Measurements from ENCODE around the gene DCC.

The DCC gene

DNA sequence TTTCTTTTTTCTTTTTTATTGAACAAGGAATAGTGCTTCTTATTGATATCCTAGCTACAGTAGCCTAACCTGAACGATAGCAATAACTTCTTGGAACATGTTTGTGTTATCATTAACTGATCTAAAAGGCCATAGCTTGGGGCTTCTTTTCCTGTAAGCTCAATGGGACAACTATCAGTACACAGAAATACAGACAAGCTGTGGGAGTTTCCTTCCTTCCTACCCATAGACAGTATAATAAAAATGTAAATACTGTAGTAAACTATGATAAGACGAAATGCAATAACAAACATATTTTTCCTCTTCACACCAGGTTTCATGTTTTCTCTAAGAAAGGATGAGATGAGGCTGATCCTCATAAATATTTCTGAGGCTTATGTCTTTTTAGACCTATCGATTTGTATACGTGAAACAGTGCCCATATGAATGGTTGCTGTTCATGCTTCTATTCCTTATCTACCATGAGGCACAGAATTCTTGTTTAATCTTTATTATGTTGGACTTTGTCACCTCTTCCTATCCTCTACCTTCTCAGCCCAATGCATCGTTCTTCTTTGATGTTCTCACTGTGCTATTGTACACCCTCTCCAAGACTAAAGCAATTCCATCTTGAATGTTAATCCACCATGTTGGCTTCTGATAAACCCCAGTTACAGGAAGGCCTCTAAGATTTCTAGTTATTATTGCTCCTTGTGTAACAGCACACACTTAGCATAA lies 361.4 kb downstream of the DCC start:
- Histone ChIP-seq H3K23ac (ENCODE audit: low read length in 2 of 2) (no peak overlapping the region), H3K9ac (ENCODE audit: low read length) (no peak overlapping the region), H3K4ac (ENCODE audit: low read depth in 1 of 2, low read length in 2 of 2) (no peak overlapping the region), H2BK5ac (ENCODE audit: low read depth, low read length, poor library complexity, severe bottlenecking) (no peak overlapping the region), H3K4me1 (ENCODE audit: control insufficient read depth, insufficient read depth, low read depth, low read length) (peaks cover 3% of the 10 kb centered on the region), H2BK12ac (ENCODE audit: low read length in 2 of 2) (no peak overlapping the region), H4K8ac (ENCODE audit: low read length) (no peak overlapping the region), H2BK15ac (ENCODE audit: low read depth, poor library complexity, severe bottlenecking) (no peak overlapping the region), H2AK5ac (ENCODE audit: low read length, severe bottlenecking) (no peak overlapping the region), H3K9me3 (ENCODE audit: control insufficient read depth, low read length) (no peaks in the 10 kb centered on the region), H3K79me1 (replicated peaks; ENCODE audit: low read length, poor library complexity, severe bottlenecking) (no peaks in the 10 kb centered on the region), H3K27ac (ENCODE audit: low read length, poor library complexity, severe bottlenecking) (no peak overlapping the region), H3K27me3 (ENCODE audit: control insufficient read depth in 1 of 2, insufficient read depth in 1 of 2, low read length in 2 of 2) (no peaks in the 10 kb centered on the region), H3K4me2 (ENCODE audit: low read length, poor library complexity, severe bottlenecking) (no peak overlapping the region), H3K18ac (ENCODE audit: low read depth in 1 of 2, low read length in 2 of 2) (no peak overlapping the region), H2BK120ac (ENCODE audit: low read depth, low read length) (no peak overlapping the region), H4K91ac (ENCODE audit: low read length) (no peak overlapping the region), H3K14ac (ENCODE audit: low read length in 2 of 2) (no peak overlapping the region), H3K4me3 (ENCODE audit: insufficient read depth in 1 of 2, low read depth in 1 of 2, low read length in 2 of 2) (no peak overlapping the region), H3K36me3 (ENCODE audit: control insufficient read depth in 1 of 2, insufficient read depth in 2 of 2, low read depth in 1 of 2, low read length in 2 of 2) (no peaks in the 10 kb centered on the region), H2AFZ (ENCODE audit: low read depth, low read length) (no peak overlapping the region)
- 92% methylated on average over 3 of the region's 5 CpGs for WGBS
- DNase-seq = no peak

GRCh38 chr18:52715421-52715820 lies 375.4 kb downstream of the DCC start:
- no peak overlapping the region for H3K4ac ChIP-seq (ENCODE audit: low read depth in 1 of 2, low read length in 2 of 2)
- no peaks in the 10 kb centered on the region for H3K9me3 ChIP-seq (ENCODE audit: control insufficient read depth, low read length)
- no peak overlapping the region for H2BK5ac ChIP-seq (ENCODE audit: low read depth, low read length, poor library complexity, severe bottlenecking)
- no peaks in the 10 kb centered on the region for H3K4me1 ChIP-seq (ENCODE audit: control insufficient read depth, insufficient read depth, low read depth, low read length)
- H3K27ac ChIP-seq (ENCODE audit: low read length, poor library complexity, severe bottlenecking) = no peak overlapping the region
- no peak overlapping the region for H2AFZ ChIP-seq (ENCODE audit: low read depth, low read length)
- H3K36me3 ChIP-seq (ENCODE audit: control insufficient read depth in 1 of 2, insufficient read depth in 2 of 2, low read depth in 1 of 2, low read length in 2 of 2) = no peaks in the 10 kb centered on the region
- no peak overlapping the region for H3K18ac ChIP-seq (ENCODE audit: low read depth in 1 of 2, low read length in 2 of 2)
- 61% methylated on average over 3 of the region's 4 CpGs for WGBS
- H4K91ac ChIP-seq (ENCODE audit: low read length) = no peak overlapping the region
- H3K23ac ChIP-seq (ENCODE audit: low read length in 2 of 2) = no peak overlapping the region
- H2BK12ac ChIP-seq (ENCODE audit: low read length in 2 of 2) = no peak overlapping the region
- H3K4me3 ChIP-seq (ENCODE audit: insufficient read depth in 1 of 2, low read depth in 1 of 2, low read length in 2 of 2) = no peak overlapping the region
- no peak overlapping the region for H2BK15ac ChIP-seq (ENCODE audit: low read depth, poor library complexity, severe bottlenecking)
- no peak overlapping the region for H3K4me2 ChIP-seq (ENCODE audit: low read length, poor library complexity, severe bottlenecking)
- H3K9ac ChIP-seq (ENCODE audit: low read length) = no peak overlapping the region
- no peak overlapping the region for H3K14ac ChIP-seq (ENCODE audit: low read length in 2 of 2)
- no peak overlapping the region for H2AK5ac ChIP-seq (ENCODE audit: low read length, severe bottlenecking)
- H2BK120ac ChIP-seq (ENCODE audit: low read depth, low read length) = no peak overlapping the region
- H3K27me3 ChIP-seq (ENCODE audit: control insufficient read depth in 1 of 2, insufficient read depth in 1 of 2, low read length in 2 of 2) = no peaks in the 10 kb centered on the region
- DNase-seq = no peak
- no peak overlapping the region for H4K8ac ChIP-seq (ENCODE audit: low read length)
- H3K79me1 ChIP-seq (replicated peaks; ENCODE audit: low read length, poor library complexity, severe bottlenecking) = no peaks in the 10 kb centered on the region

DNA sequence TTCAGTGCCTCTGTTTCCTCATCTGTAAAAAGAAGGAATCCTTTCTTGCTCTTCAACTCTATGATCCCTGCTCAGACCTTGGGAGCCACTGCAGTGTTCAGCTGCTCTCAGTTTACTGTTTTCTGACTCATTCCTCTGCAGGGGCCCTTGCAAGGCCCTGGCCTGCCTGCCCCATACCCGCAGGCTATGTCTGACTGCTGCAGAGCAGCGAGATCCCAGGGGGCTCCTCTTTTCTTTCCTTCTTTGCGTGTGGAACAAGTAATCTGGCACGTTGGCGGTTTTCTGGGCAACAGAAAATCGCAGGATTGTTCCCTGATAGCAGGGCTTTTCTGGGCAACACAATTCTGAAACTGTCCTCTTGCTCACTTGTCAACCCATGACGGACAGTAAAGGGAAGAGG lies 376.0 kb downstream of the DCC start:
- no peaks in the 10 kb centered on the region for H3K36me3 ChIP-seq (ENCODE audit: control insufficient read depth in 1 of 2, insufficient read depth in 2 of 2, low read depth in 1 of 2, low read length in 2 of 2)
- H3K18ac ChIP-seq (ENCODE audit: low read depth in 1 of 2, low read length in 2 of 2) = no peak overlapping the region
- WGBS = 67% methylated on average over 7 of the region's 7 CpGs
- no peak overlapping the region for H2BK15ac ChIP-seq (ENCODE audit: low read depth, poor library complexity, severe bottlenecking)
- H2BK5ac ChIP-seq (ENCODE audit: low read depth, low read length, poor library complexity, severe bottlenecking) = no peak overlapping the region
- H2BK12ac ChIP-seq (ENCODE audit: low read length in 2 of 2) = no peak overlapping the region
- no peaks in the 10 kb centered on the region for H3K9me3 ChIP-seq (ENCODE audit: control insufficient read depth, low read length)
- H3K27ac ChIP-seq (ENCODE audit: low read length, poor library complexity, severe bottlenecking) = no peak overlapping the region
- no peak overlapping the region for H3K4ac ChIP-seq (ENCODE audit: low read depth in 1 of 2, low read length in 2 of 2)
- no peak overlapping the region for H4K8ac ChIP-seq (ENCODE audit: low read length)
- no peak overlapping the region for H2BK120ac ChIP-seq (ENCODE audit: low read depth, low read length)
- H3K79me1 ChIP-seq (replicated peaks; ENCODE audit: low read length, poor library complexity, severe bottlenecking) = no peaks in the 10 kb centered on the region
- no peaks in the 10 kb centered on the region for H3K4me1 ChIP-seq (ENCODE audit: control insufficient read depth, insufficient read depth, low read depth, low read length)
- no peak overlapping the region for H3K23ac ChIP-seq (ENCODE audit: low read length in 2 of 2)
- no peak overlapping the region for H3K9ac ChIP-seq (ENCODE audit: low read length)
- H4K91ac ChIP-seq (ENCODE audit: low read length) = no peak overlapping the region
- no peak overlapping the region for H2AK5ac ChIP-seq (ENCODE audit: low read length, severe bottlenecking)
- H2AFZ ChIP-seq (ENCODE audit: low read depth, low read length) = no peak overlapping the region
- H3K14ac ChIP-seq (ENCODE audit: low read length in 2 of 2) = no peak overlapping the region
- DNase-seq = no peak
- no peaks in the 10 kb centered on the region for H3K27me3 ChIP-seq (ENCODE audit: control insufficient read depth in 1 of 2, insufficient read depth in 1 of 2, low read length in 2 of 2)
- H3K4me3 ChIP-seq (ENCODE audit: insufficient read depth in 1 of 2, low read depth in 1 of 2, low read length in 2 of 2) = no peak overlapping the region
- no peak overlapping the region for H3K4me2 ChIP-seq (ENCODE audit: low read length, poor library complexity, severe bottlenecking)

GRCh38 chr18:52716973-52717372 lies 377.0 kb downstream of the DCC start:
- Histone ChIP-seq H3K27ac (ENCODE audit: low read length, poor library complexity, severe bottlenecking) (no peak overlapping the region), H2AFZ (ENCODE audit: low read depth, low read length) (no peak overlapping the region), H3K9ac (ENCODE audit: low read length) (no peak overlapping the region), H2BK12ac (ENCODE audit: low read length in 2 of 2) (no peak overlapping the region), H2BK120ac (ENCODE audit: low read depth, low read length) (no peak overlapping the region), H3K4ac (ENCODE audit: low read depth in 1 of 2, low read length in 2 of 2) (no peak overlapping the region), H4K91ac (ENCODE audit: low read length) (no peak overlapping the region), H3K18ac (ENCODE audit: low read depth in 1 of 2, low read length in 2 of 2) (no peak overlapping the region), H2BK15ac (ENCODE audit: low read depth, poor library complexity, severe bottlenecking) (no peak overlapping the region), H3K27me3 (ENCODE audit: control insufficient read depth in 1 of 2, insufficient read depth in 1 of 2, low read length in 2 of 2) (no peaks in the 10 kb centered on the region), H4K8ac (ENCODE audit: low read length) (no peak overlapping the region), H3K4me2 (ENCODE audit: low read length, poor library complexity, severe bottlenecking) (no peak overlapping the region), H3K36me3 (ENCODE audit: control insufficient read depth in 1 of 2, insufficient read depth in 2 of 2, low read depth in 1 of 2, low read length in 2 of 2) (no peaks in the 10 kb centered on the region), H3K4me1 (ENCODE audit: control insufficient read depth, insufficient read depth, low read depth, low read length) (no peaks in the 10 kb centered on the region), H2BK5ac (ENCODE audit: low read depth, low read length, poor library complexity, severe bottlenecking) (no peak overlapping the region), H3K79me1 (replicated peaks; ENCODE audit: low read length, poor library complexity, severe bottlenecking) (no peaks in the 10 kb centered on the region), H3K4me3 (ENCODE audit: insufficient read depth in 1 of 2, low read depth in 1 of 2, low read length in 2 of 2) (no peak overlapping the region), H2AK5ac (ENCODE audit: low read length, severe bottlenecking) (no peak overlapping the region), H3K23ac (ENCODE audit: low read length in 2 of 2) (no peak overlapping the region), H3K9me3 (ENCODE audit: control insufficient read depth, low read length) (no peaks in the 10 kb centered on the region), H3K14ac (ENCODE audit: low read length in 2 of 2) (no peak overlapping the region)
- no peak for DNase-seq
- 35% methylated on average over 3 of the region's 3 CpGs for WGBS

Measured in mesenchymal stem cell (in vitro differentiated cells and primary cell).